Measurements from ENCODE around the gene SOX6. TPM values are rescaled to one million over a fixed set of nuclear protein-coding genes. Genes with fewer than 3 reads are reported as not detected.

Gene SOX6
- total RNA-seq, 2 experiments from 2014 or later, result 0.21 TPM; not detected in 1

DNA sequence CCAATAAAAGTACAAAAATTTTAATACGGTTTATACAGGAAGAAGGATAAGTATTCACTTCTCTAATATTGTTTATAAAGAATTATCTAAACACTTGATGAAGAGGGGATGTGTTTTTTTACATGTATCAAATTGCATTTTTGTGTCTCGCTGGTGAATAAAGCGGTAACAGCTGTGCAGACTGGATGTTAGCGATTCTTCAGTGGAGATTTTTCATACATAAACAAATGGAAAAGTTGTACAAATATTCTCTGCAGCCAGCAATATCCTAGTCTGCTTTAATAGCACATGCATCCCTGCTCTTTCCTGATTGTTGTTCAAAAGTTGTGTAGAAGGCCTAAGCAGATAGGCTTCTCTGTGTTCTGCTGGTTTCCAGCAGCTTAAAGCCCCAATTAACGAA is 369.3 kb downstream of the SOX6 start:
- Mint-ChIP-seq H3K4me3 (no peak overlapping the region), H3K9me3 (ENCODE audit: low read depth) (no peaks in the 10 kb centered on the region), H3K27me3 (no peaks in the 10 kb centered on the region), H3K36me3 (no peaks in the 10 kb centered on the region), H3K27ac (no peak overlapping the region), H3K4me1 (no peaks in the 10 kb centered on the region)
- CTCF ChIA-PET, result no interaction called here
- DNase-seq (no peak), ATAC-seq (no peak)

- CTCF ChIA-PET, result no interaction called here
- Mint-ChIP-seq H3K27ac (no peak overlapping the region), H3K36me3 (no peaks in the 10 kb centered on the region), H3K9me3 (ENCODE audit: low read depth) (no peaks in the 10 kb centered on the region), H3K27me3 (no peaks in the 10 kb centered on the region), H3K4me3 (no peak overlapping the region), H3K4me1 (no peaks in the 10 kb centered on the region)
- ATAC-seq, result no peak
- no peak for DNase-seq
These were observed 370.5 kb downstream of the SOX6 start for GRCh38 chr11:15985860-15986139.

- DNase-seq, result no peak
- H3K9me3 Mint-ChIP-seq (ENCODE audit: low read depth), result no peaks in the 10 kb centered on the region
- no peaks in the 10 kb centered on the region for H3K27me3 Mint-ChIP-seq
- CTCF ChIA-PET, result no interaction called here
- ATAC-seq, result no peak
- H3K4me3 Mint-ChIP-seq, result no peak overlapping the region
- no peak overlapping the region for H3K27ac Mint-ChIP-seq
- H3K4me1 Mint-ChIP-seq, result no peaks in the 10 kb centered on the region
- no peaks in the 10 kb centered on the region for H3K36me3 Mint-ChIP-seq
These were observed 371.1 kb downstream of the SOX6 start for GRCh38 chr11:15985127-15985859.

GRCh38 chr11:15981292-15981691 is 375.1 kb downstream of the SOX6 start:
- Mint-ChIP-seq H3K4me1 (no peaks in the 10 kb centered on the region), H3K9me3 (ENCODE audit: low read depth) (no peaks in the 10 kb centered on the region), H3K4me3 (no peak overlapping the region), H3K27ac (no peak overlapping the region), H3K27me3 (no peaks in the 10 kb centered on the region), H3K36me3 (no peaks in the 10 kb centered on the region)
- DNase-seq (no peak), ATAC-seq (no peak)
- CTCF ChIA-PET, result no interaction called here

GRCh38 chr11:15977116-15977515 is 379.2 kb downstream of the SOX6 start:
- H3K4me3 Mint-ChIP-seq, result no peak overlapping the region
- CTCF ChIA-PET, result no interaction called here
- no peaks in the 10 kb centered on the region for H3K36me3 Mint-ChIP-seq
- H3K27me3 Mint-ChIP-seq, result no peaks in the 10 kb centered on the region
- H3K27ac Mint-ChIP-seq, result no peak overlapping the region
- no peaks in the 10 kb centered on the region for H3K4me1 Mint-ChIP-seq
- no peaks in the 10 kb centered on the region for H3K9me3 Mint-ChIP-seq (ENCODE audit: low read depth)
- ATAC-seq (no peak), DNase-seq (no peak)

GRCh38 chr11:15976433-15977045 is 379.8 kb downstream of the SOX6 start:
- H3K9me3 Mint-ChIP-seq (ENCODE audit: low read depth), result no peaks in the 10 kb centered on the region
- H3K27ac Mint-ChIP-seq, result no peak overlapping the region
- no peaks in the 10 kb centered on the region for H3K4me1 Mint-ChIP-seq
- ATAC-seq (no peak), DNase-seq (no peak)
- H3K36me3 Mint-ChIP-seq, result no peaks in the 10 kb centered on the region
- CTCF ChIA-PET, result no interaction called here
- no peak overlapping the region for H3K4me3 Mint-ChIP-seq
- no peaks in the 10 kb centered on the region for H3K27me3 Mint-ChIP-seq

- H3K4me1 Mint-ChIP-seq, result no peaks in the 10 kb centered on the region
- no peaks in the 10 kb centered on the region for H3K9me3 Mint-ChIP-seq (ENCODE audit: low read depth)
- ATAC-seq, result no peak
- no peak overlapping the region for H3K27ac Mint-ChIP-seq
- CTCF ChIA-PET, result interaction anchor here (0.8 kb wide), 1 partner anchor 9 kb away, joined by 3 read pairs; no protein-coding TSS in a partner anchor
- no peaks in the 10 kb centered on the region for H3K27me3 Mint-ChIP-seq
- no peak for DNase-seq
- no peak overlapping the region for H3K4me3 Mint-ChIP-seq
- H3K36me3 Mint-ChIP-seq, result no peaks in the 10 kb centered on the region
These were observed 380.6 kb downstream of the SOX6 start for GRCh38 chr11:15975742-15976141.

GRCh38 chr11:15972838-15973237 is 383.5 kb downstream of the SOX6 start:
- ATAC-seq, result no peak
- no peaks in the 10 kb centered on the region for H3K36me3 Mint-ChIP-seq
- DNase-seq, result no peak
- no peaks in the 10 kb centered on the region for H3K9me3 Mint-ChIP-seq (ENCODE audit: low read depth)
- no peaks in the 10 kb centered on the region for H3K4me1 Mint-ChIP-seq
- CTCF ChIA-PET, result no interaction called here
- H3K4me3 Mint-ChIP-seq, result no peak overlapping the region
- H3K27ac Mint-ChIP-seq, result no peak overlapping the region
- H3K27me3 Mint-ChIP-seq, result no peaks in the 10 kb centered on the region

GRCh38 chr11:15971215-15971546 is 385.2 kb downstream of the SOX6 start:
- ATAC-seq, result no peak
- CTCF ChIA-PET, result no interaction called here
- H3K4me1 Mint-ChIP-seq, result no peaks in the 10 kb centered on the region
- no peak overlapping the region for H3K27ac Mint-ChIP-seq
- H3K4me3 Mint-ChIP-seq, result no peak overlapping the region
- DNase-seq, result no peak
- H3K9me3 Mint-ChIP-seq (ENCODE audit: low read depth), result no peaks in the 10 kb centered on the region
- no peaks in the 10 kb centered on the region for H3K36me3 Mint-ChIP-seq
- H3K27me3 Mint-ChIP-seq, result no peaks in the 10 kb centered on the region

GRCh38 chr11:15970506-15971214 is 385.7 kb downstream of the SOX6 start:
- H3K9me3 Mint-ChIP-seq (ENCODE audit: low read depth), result no peaks in the 10 kb centered on the region
- no peaks in the 10 kb centered on the region for H3K27me3 Mint-ChIP-seq
- H3K36me3 Mint-ChIP-seq, result no peaks in the 10 kb centered on the region
- no peak overlapping the region for H3K4me3 Mint-ChIP-seq
- CTCF ChIA-PET, result no interaction called here
- DNase-seq (no peak), ATAC-seq (no peak)
- H3K27ac Mint-ChIP-seq, result no peak overlapping the region
- no peaks in the 10 kb centered on the region for H3K4me1 Mint-ChIP-seq

DNA sequence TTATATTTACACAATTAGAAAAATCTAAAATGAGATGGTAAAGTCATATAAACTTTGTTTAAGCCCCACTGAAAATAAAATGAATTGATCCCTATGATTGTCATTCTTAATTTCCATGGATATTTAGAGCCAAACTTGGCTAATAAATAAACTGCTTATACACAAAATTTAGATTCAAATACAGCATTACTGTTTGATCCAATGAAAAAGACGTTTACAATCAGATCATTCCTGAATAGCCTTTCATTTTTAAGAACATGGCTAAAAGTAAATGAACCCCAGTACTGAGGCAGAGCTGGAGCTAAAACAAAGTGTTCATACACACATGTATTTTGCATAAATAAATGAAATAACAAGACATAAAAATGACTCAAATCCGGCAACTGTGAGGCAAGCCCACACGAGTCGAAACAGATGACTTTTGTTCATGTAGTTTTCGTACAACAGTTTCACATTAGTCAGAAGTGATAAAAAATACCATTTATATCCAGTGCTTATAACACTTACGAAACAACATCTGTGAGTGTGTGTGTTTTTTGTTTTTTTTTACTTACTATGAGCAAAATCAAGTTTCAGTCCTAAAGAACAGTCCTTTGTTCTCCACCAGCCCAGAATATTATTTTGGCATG is 386.5 kb downstream of the SOX6 start:
- H3K9me3 Mint-ChIP-seq (ENCODE audit: low read depth), result no peaks in the 10 kb centered on the region
- ATAC-seq, result no peak
- DNase-seq, result no peak
- H3K27ac Mint-ChIP-seq, result no peak overlapping the region
- H3K27me3 Mint-ChIP-seq, result no peaks in the 10 kb centered on the region
- no peak overlapping the region for H3K4me3 Mint-ChIP-seq
- no peaks in the 10 kb centered on the region for H3K36me3 Mint-ChIP-seq
- no peaks in the 10 kb centered on the region for H3K4me1 Mint-ChIP-seq
- CTCF ChIA-PET, result no interaction called here

- H3K36me3 Mint-ChIP-seq, result no peaks in the 10 kb centered on the region
- H3K4me3 Mint-ChIP-seq, result no peak overlapping the region
- ATAC-seq, result no peak
- no peaks in the 10 kb centered on the region for H3K4me1 Mint-ChIP-seq
- no peaks in the 10 kb centered on the region for H3K27me3 Mint-ChIP-seq
- no peak overlapping the region for H3K27ac Mint-ChIP-seq
- no peak for DNase-seq
- H3K9me3 Mint-ChIP-seq (ENCODE audit: low read depth), result no peaks in the 10 kb centered on the region
- CTCF ChIA-PET, result no interaction called here
These were observed 387.1 kb downstream of the SOX6 start for GRCh38 chr11:15969281-15969680.

DNA sequence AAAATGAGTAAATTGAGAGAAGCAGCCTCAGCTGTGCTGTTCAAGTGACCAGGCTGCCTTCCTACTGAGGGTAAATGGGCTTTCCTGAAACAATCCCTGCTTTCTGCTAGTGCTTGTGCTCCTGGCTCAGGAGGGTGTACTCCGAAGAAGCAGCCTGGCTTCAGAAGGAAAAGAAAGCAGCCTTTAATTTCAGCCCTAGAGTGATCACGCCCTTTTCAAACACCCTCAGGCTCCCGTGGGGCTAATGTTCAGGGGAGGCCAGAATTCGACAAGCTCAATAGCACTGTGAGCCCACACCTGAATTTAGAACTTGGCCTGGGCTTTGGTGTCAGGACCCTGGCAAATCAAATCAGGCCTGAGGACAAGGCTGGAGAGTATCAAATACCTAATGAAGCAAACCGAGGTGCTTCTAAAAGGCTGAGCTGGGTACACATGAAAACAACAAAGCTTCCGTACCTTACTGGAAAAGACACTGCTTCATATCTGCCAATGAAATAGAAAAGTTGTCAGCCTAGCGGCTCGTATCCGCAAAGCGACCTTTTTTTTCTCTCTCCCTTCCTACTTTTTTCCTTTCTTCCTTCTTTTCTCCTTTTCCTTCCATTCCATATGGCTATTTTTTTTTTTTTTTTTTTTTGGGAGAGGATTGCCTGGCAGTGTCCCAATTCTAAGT is 387.8 kb downstream of the SOX6 start:
- DNase-seq, result no peak
- Mint-ChIP-seq H3K27ac (no peak overlapping the region), H3K36me3 (no peaks in the 10 kb centered on the region), H3K4me3 (no peak overlapping the region), H3K4me1 (no peaks in the 10 kb centered on the region), H3K27me3 (no peaks in the 10 kb centered on the region), H3K9me3 (ENCODE audit: low read depth) (no peaks in the 10 kb centered on the region)
- CTCF ChIA-PET, result no interaction called here
- no peak for ATAC-seq

GRCh38 chr11:15967966-15968365 is 388.4 kb downstream of the SOX6 start:
- H3K27ac Mint-ChIP-seq, result no peak overlapping the region
- no peak for ATAC-seq

More at GRCh38 chr11:15967966-15968365, 388.4 kb downstream of the SOX6 start:
- H3K4me3 Mint-ChIP-seq, result no peak overlapping the region
- no peaks in the 10 kb centered on the region for H3K9me3 Mint-ChIP-seq (ENCODE audit: low read depth)
- no peaks in the 10 kb centered on the region for H3K4me1 Mint-ChIP-seq
- no peaks in the 10 kb centered on the region for H3K36me3 Mint-ChIP-seq
- no peak for DNase-seq
- no peaks in the 10 kb centered on the region for H3K27me3 Mint-ChIP-seq
- CTCF ChIA-PET, result no interaction called here

All from activated CD8-positive, alpha-beta memory T cell treated with anti-CD3 and anti-CD28 coated beads, Interleukin-2, amount 10 ng/mL, durations not matched to agents 7 days and 5 days (primary cell).